Measurements from ENCODE around the gene SPRR5.

- TF ChIP-seq CTCF (IDR thresholded peaks at IDR 0.05; ENCODE audit: low read length) (no peak), EZH2 (IDR thresholded peaks at IDR 0.05; ENCODE audit: borderline replicate concordance, low read length) (no peak)
Measured at GRCh38 chr1:152919071-152919470, 27.9 kb upstream of the SPRR5 start.
